EH (cell line): Measurements from ENCODE around the gene BRMS1.

Experiments
- DNase-seq: peaks from one replicate; pipeline ENCODE4 v3.0.0-alpha.2; 2015; ENCODE audit warnings: low read depth

BRMS1 gene

DNA sequence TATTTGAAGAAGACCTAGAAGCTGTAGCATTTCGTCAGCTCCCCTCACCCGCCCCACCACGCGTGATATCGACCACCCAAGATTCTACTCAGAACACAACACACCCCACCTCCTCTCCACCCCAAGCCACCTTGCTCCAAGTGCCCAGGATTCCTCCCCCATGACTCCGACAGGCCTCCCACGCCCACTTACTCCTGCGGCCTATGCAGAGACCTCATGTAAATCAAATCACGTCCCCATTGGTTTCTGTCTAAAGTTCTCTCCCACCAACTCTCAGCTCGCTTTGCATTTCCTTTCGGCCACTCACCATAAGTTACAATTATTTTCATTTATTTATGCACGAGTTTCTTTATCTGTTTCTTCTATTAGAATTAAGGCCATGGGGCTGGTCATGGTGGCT is 42.2 kb downstream of the BRMS1 start:
- no peak for DNase-seq

DNA sequence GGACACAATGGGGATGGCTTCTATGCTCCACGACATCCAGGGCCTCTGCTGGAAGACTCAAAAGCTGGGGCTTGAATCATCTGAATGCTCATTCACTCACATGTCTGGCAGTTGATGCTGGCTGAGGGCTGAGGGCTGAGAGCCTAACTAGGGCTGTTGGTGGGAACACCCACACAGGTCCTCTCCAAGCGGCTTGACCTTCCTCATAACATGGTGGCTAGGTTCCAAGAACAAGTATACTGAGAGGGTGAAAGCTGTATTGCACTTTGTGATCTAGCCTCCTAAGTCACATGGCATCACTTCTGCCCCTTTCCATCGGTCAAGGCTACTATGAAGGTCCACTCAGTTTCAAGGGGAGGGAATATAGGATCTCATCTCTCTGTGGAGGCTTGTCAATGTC is 45.7 kb downstream of the BRMS1 start:
- DNase-seq, result no peak

- no peak for DNase-seq
Observed at GRCh38 chr11:66297610-66298009, 47.3 kb downstream of the BRMS1 start.

GRCh38 chr11:66294626-66295620 is 50.0 kb downstream of the BRMS1 start:
- DNase-seq, result no peak

GRCh38 chr11:66293777-66294625 is 50.9 kb downstream of the BRMS1 start:
- DNase-seq, result no peak

DNA sequence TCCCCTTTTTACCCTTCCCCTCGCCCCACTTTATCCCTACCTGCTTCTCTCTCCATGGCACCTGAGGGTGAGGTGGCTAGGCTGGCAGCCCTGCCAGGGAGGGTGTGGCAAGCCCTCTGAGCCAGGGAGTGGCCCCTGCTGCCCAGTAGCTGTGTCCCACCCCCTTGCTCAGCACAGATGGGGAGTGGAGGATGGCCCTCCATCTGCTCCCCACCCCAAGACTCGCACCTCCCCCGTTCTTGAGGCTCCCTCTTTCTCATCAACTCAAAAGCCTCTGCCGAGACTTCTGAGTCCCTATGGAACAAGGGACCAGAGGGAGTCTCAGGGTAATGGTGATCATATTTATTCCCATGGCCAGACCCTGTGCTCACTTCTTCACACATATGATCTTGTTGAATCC is 51.6 kb downstream of the BRMS1 start:
- no peak for DNase-seq

- no peak for DNase-seq
Observed at GRCh38 chr11:66292543-66293332, 52.2 kb downstream of the BRMS1 start.

DNA sequence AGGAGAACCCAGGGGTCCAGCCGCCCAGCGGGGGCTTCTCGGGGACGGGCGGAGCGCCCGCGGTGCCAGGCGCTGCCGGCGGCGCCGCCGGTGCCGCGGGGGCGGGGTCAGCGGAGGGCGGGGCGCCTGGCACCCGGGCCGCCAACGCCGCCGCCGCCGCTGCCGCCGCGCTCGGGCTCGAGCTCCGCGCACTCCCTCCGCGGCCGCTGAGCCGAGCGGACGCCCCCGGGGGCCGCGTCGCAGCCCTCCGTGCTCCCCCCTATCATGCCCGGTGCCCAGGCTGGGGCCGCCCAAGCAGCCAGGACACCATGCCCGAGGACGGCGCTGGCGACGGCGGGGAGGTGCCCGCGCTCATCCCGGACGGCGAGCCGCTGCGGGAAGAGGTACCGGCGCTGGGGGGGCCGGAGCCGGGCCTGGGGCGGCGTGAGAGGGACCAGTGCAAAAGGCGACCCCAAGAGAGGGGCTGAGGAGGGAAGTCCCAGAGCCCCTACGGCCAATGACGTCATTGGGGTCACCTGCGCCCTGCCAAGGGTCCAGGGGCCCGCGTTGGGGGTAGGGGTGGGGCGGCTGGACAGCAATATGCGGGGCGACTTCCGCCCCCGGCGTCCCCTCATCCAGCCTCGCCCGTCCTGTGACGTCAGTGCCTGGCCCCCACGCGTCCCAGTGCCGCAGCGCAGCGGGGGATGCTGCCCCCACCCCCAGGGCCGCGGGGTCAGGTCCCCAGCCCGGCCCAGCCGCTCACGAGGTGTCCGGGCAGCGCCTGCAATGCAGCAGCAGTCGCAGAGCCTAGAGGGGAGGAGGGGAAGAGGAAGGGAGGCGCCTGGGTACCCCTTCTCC is 53.0 kb downstream of the BRMS1 start, which contains the start of gene TMEM151A:
TSS of gene TMEM151A (plus strand) at position 189 of the 837 bp plus-strand sequence. CDS start at position 309, 120 bp downstream.
- DNase-seq, result no peak

- DNase-seq, result no peak
Observed at GRCh38 chr11:66291303-66291705, 53.6 kb downstream of the BRMS1 start.

DNA sequence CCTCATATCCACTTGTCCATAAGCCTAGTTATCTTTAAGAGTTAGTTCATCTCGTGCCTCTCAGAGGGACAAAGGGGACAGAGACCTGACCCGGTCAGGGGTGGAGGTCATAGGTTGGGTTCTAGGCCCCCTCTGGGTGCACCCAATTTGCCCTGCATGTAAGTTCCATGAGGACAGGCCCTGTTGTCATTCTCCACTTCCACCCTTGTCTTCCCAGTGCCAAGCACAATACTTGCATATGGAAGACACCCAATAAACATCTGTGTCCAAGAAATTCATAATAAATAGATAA is 54.6 kb downstream of the BRMS1 start:
- DNase-seq, result no peak

GRCh38 chr11:66289548-66290329 is 55.2 kb downstream of the BRMS1 start:
- no peak for DNase-seq

DNA sequence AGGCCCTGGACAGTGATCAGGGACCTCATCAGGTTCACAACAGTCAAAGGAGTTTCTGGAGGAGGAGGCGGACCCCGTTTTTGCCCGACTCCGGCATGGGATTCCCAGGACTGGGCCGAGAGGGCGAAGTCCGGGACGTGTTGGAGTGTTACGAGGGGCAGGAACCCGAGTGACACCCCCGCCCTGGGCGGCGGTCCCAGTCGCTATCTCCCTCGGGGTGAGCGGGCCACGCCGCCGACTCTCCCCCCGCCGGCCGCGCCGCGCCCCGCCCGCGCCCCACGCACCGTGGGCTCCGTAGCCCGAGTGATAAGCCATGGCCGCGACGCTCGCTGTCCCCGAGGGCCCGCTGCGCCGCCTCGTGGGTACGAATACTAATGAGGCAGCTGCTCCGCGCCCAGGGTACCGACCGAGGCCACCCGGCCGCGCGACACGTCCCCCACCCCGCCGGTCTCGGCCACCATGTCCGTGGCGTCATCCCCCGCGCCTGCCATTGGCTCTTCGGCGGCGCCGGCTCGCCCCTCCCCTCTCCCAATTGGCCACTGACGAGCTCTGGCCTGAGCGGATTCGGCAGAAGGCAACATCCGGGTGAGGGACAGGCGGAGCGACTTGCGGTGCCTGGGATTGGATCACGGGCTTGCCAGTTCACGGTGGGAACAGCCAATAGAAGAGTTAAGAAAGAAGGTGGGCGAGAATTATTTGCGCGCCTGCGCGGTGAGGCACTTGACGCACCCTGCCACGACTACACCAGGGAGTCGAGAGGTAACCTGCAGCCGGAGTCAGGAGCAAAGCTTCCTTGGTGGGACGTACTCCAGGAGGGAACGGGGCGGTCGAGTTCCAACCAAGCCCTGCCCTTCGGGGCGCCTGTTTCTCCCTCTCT is 56.0 kb downstream of the BRMS1 start, which contains the start of gene YIF1A:
TSS of gene YIF1A (minus strand) at position 473 of the 877 bp plus-strand sequence. CDS start at position 315, 158 bp downstream.
- peak; percentile 100 for DNase-seq

DNA sequence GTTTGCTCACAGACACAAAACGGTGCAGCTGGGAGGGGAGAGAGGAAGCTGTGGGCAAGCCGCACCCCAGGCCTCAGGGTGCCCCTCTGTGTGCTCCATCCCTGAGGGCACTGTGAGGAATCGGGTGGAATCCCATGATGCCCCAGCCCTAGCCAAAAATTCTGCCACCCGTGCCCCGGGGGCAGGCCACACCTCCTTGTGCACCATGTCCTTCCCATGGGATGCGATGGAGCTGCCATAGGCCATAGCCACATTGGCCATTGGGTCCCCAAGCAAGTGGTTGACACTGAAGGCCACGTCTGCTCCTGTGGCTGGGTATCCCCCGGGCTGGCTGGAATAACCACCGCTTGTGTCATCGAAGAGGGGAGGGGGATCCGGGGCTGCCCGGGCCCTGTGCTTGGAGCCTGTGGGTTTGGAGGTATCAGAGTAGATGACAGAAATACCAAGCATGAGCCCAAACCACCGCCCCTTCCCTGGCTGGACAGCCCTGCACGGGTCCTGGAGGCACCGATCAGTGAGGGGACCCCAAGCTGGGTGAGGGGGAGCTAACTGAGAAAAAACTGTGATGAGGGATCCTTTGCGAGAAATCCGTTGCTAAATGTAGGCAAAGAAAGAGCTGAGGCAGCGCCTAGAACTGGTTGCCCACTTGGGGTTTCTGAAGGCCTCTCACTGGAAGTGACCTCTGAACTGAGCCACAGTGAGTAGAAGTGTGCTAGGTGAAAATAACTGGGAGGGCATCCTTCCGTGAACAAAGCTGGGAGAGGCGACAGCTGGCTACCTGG is 56.8 kb downstream of the BRMS1 start:
- peak; percentile 27 for DNase-seq
